ENCODE measurements around the gene ANGPTL3.

- TF ChIP-seq CBFB (CRISPR knock-in tag; IDR thresholded peaks at IDR 0.05) = no peak
- TF ChIP-seq PREB (CRISPR knock-in tag; IDR thresholded peaks at IDR 0.05) = no peak
- TF ChIP-seq CTCF (CRISPR knock-in tag; IDR thresholded peaks at IDR 0.05) = no peak
- no peak for TF ChIP-seq USF2 (IDR thresholded peaks at IDR 0.05; ENCODE audit: low read depth, low read length)
- no peak for TF ChIP-seq USF2 (CRISPR knock-in tag; IDR thresholded peaks at IDR 0.05; ENCODE audit: borderline replicate concordance)
- TF ChIP-seq EZH2 (conservative IDR thresholded peaks at IDR 0.05; ENCODE audit: low read depth, low read length) = no peak
- no peak for TF ChIP-seq ZNF615 (CRISPR knock-in tag; IDR thresholded peaks at IDR 0.05; ENCODE audit: borderline replicate concordance)
These were observed 1.7 kb upstream of the ANGPTL3 start for GRCh38 chr1:62595647-62596046.
